Calu3 (cell line): ENCODE measurements around the gene IGHMBP2. TPM values are rescaled to one million over a fixed set of nuclear protein-coding genes. Genes with fewer than 3 reads are reported as not detected.

Experiments
- BruUV-seq: library from RNA; stranded (reverse); fragments of 400-500 nt; replicated peaks from 2 replicates; lab custom pipeline; 2021; lab: Mats Ljungman, UMichigan
- CTCF ChIA-PET: fragments of 300-600 bp; sonication (Branson Sonifier 250); formaldehyde crosslinking; loops from one replicate; lab custom pipeline; 2022; ENCODE audit warnings: antibody characterized with exemption; lab: Charles Lee
- DNase-seq: peaks from one replicate; pipeline ENCODE4 v3.0.0; 2022
- H3K27ac Mint-ChIP-seq: one replicate; pipeline ENCODE4 v1.8.0; 2022; ENCODE audit warnings: mixed read lengths; ENCODE audit not compliant: unreplicated experiment
- H3K27me3 Mint-ChIP-seq: one replicate; pipeline ENCODE4 v1.8.0; 2022; ENCODE audit warnings: mixed read lengths; ENCODE audit not compliant: unreplicated experiment
- H3K36me3 Mint-ChIP-seq: one replicate; pipeline ENCODE4 v1.8.0; 2022; ENCODE audit warnings: mild to moderate bottlenecking, moderate library complexity, mixed read lengths; ENCODE audit not compliant: insufficient read depth, unreplicated experiment
- H3K4me1 Mint-ChIP-seq: one replicate; pipeline ENCODE4 v1.8.0; 2022; ENCODE audit warnings: mild to moderate bottlenecking, low read depth, mixed read lengths; ENCODE audit not compliant: unreplicated experiment
- H3K4me3 Mint-ChIP-seq: one replicate; pipeline ENCODE4 v1.8.0; 2022; ENCODE audit warnings: mild to moderate bottlenecking, low read depth, moderate library complexity, mixed read lengths; ENCODE audit not compliant: unreplicated experiment
- H3K9me3 Mint-ChIP-seq: one replicate; pipeline ENCODE4 v1.8.0; 2022; ENCODE audit warnings: low read depth, mixed read lengths; ENCODE audit not compliant: unreplicated experiment
- intact Hi-C: fragments of 100-400 bp; cut with micrococcal nuclease; formaldehyde crosslinking; loops from one replicate; pipeline ENCODE4 v1.10.0; 2022; ENCODE audit not compliant: unreplicated experiment
- total RNA-seq: library from RNA; stranded (reverse); gene quantifications from 2 replicates; pipeline ENCODE4 v1.2.3, GENCODE V29; 2022
- TF ChIP-seq, protein P1 (sequence below): fragments of 200-600 bp; IDR thresholded peaks from one replicate; pipeline ENCODE4 v1.8.0; 2022; ENCODE audit warnings: antibody characterized with exemption; ENCODE audit not compliant: unreplicated experiment

Gene IGHMBP2
- total RNA-seq, 1 experiment from 2014 or later, result 32.4 TPM

GRCh38 chr11:68936676-68937620 is 33.3 kb downstream of the IGHMBP2 start:
- intact Hi-C loops, result no loop called here
- TF ChIP-seq, protein P1, sequence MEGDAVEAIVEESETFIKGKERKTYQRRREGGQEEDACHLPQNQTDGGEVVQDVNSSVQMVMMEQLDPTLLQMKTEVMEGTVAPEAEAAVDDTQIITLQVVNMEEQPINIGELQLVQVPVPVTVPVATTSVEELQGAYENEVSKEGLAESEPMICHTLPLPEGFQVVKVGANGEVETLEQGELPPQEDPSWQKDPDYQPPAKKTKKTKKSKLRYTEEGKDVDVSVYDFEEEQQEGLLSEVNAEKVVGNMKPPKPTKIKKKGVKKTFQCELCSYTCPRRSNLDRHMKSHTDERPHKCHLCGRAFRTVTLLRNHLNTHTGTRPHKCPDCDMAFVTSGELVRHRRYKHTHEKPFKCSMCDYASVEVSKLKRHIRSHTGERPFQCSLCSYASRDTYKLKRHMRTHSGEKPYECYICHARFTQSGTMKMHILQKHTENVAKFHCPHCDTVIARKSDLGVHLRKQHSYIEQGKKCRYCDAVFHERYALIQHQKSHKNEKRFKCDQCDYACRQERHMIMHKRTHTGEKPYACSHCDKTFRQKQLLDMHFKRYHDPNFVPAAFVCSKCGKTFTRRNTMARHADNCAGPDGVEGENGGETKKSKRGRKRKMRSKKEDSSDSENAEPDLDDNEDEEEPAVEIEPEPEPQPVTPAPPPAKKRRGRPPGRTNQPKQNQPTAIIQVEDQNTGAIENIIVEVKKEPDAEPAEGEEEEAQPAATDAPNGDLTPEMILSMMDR, result no peak
- DNase-seq, result no peak
- CTCF ChIA-PET, result no interaction called here
- BruUV-seq, result no TSS peak
- Mint-ChIP-seq H3K27me3 (no peaks in the 10 kb centered on the region), H3K27ac (no peak overlapping the region), H3K4me3 (no peak overlapping the region), H3K4me1 (no peaks in the 10 kb centered on the region), H3K36me3 (peaks cover 9% of the 10 kb centered on the region), H3K9me3 (no peaks in the 10 kb centered on the region)

DNA sequence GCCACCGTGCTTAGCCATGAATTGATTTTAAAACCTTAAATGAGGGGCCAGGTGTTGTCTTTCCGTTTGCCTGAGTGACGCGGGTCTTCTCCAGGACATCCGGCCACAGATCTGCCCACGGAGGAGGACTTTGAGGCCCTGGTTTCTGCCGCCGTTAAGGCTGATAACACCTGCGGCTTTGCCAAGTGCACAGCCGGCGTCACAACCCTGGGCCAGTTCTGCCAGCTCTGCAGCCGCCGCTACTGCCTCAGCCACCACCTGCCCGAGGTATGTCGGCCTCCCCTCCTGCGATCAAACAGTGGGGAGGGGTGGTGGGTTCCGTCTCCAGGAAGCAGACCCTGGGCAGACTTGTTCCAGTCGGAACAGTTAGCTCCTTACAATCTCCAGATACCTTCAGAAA is 34.4 kb downstream of the IGHMBP2 start:
- no peak for DNase-seq
- Mint-ChIP-seq H3K4me3 (no peak overlapping the region), H3K9me3 (no peaks in the 10 kb centered on the region), H3K27ac (no peak overlapping the region), H3K36me3 (peaks cover 5% of the 10 kb centered on the region), H3K4me1 (no peaks in the 10 kb centered on the region), H3K27me3 (no peaks in the 10 kb centered on the region)
- TF ChIP-seq, protein P1, result no peak
- CTCF ChIA-PET, result interaction anchor here (0.6 kb wide), 1 partner anchor 9 kb away, joined by 3 read pairs; no protein-coding TSS in a partner anchor
- BruUV-seq, result no TSS peak
- intact Hi-C loops, result no loop called here

DNA sequence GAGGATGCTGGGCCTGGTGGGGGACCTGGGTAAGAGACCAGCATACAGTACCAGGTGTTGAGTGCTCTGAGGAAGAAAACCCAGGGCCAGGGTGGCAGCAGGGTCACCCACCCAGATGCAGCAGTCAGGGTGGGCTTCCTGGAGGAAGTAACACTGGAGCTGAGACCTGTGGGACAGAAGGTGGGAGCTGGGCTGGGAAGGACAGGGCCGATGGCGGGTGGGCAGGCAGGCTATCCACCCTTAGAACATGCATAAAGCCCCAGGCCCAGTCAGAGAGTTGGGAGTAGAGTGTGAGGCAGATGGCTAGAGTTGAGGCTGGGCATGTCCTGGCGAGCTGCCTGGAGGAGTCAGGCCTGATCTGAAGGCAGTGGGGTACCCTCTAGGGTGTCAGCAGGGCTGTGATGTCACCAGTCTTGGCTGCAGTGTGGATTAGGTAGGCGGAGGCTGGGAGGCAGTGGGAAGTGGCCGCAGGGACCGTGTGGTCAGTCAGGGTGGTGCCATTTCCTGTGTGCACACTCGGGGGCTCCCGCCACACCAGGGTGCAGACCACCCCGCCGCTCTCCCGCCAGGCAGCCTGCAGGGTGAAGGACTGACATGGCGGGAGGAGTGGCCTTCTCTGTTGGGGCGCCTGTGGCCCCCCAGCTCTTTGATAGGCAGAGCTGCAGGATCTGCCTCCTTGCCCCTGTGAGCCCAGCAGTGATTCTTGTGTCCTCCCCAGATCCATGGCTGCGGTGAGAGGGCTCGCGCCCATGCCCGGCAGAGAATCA is 35.3 kb downstream of the IGHMBP2 start:
- Mint-ChIP-seq H3K36me3 (peaks cover 5% of the 10 kb centered on the region), H3K27me3 (no peaks in the 10 kb centered on the region), H3K4me1 (no peaks in the 10 kb centered on the region), H3K4me3 (no peak overlapping the region), H3K9me3 (no peaks in the 10 kb centered on the region), H3K27ac (no peak overlapping the region)
- CTCF ChIA-PET, result interaction anchor here (0.7 kb wide), 1 partner anchor 69 kb away, joined by 3 read pairs; no protein-coding TSS in a partner anchor
- no TSS peak for BruUV-seq
- no peak for DNase-seq
- intact Hi-C loops, result no loop called here
- TF ChIP-seq, protein P1, result no peak
